Breast epithelium (tissue), 4 donors: ENCODE measurements around the gene HOATZ. TPM values are rescaled to one million over a fixed set of nuclear protein-coding genes. Genes with fewer than 3 reads are reported as not detected.
A peak's percentile ranks its signal among the peaks of the same experiment; 100 is the strongest.

ENCODE experiments used
- DNase-seq, 2 donors: peaks; one replicate each; pipeline ENCODE4 v3.0.0-alpha.2; 2019; ENCODE audit warnings: low spot score in 2 of 2
- H3K27ac ChIP-seq, 2 donors: fragments of 200-600 bp; sonication (generic) in 1 of 2; one replicate each; pipeline ENCODE4 v1.5.1; 2016 to 2019; ENCODE audit warnings: mild to moderate bottlenecking in 1 of 2
- H3K27me3 ChIP-seq, 2 donors: fragments of 200-600 bp; sonication (generic) in 1 of 2; one replicate each; pipeline versions ENCODE4 v1.5.1 to v1.6.0; 2017 to 2019; ENCODE audit warnings: control low read depth in 1 of 2, mild to moderate bottlenecking in 1 of 2
- H3K36me3 ChIP-seq: fragments of 200-600 bp; one replicate; pipeline ENCODE4 v1.5.1; 2019
- H3K4me1 ChIP-seq, 2 donors: fragments of 200-600 bp; sonication (generic); one replicate each; pipeline ENCODE4 v1.5.1; 2016 to 2019; ENCODE audit warnings: control low read depth in 1 of 2
- H3K4me3 ChIP-seq, 3 donors: fragments of 200-600 bp; sonication (generic); 1 replicate in 2 of 3; 2 replicates in 1 of 3; pipeline ENCODE4 v1.5.1; 2016 to 2019; ENCODE audit warnings: mild to moderate bottlenecking in 3 of 3, moderate library complexity in 2 of 3
- H3K9me3 ChIP-seq, 2 donors: fragments of 200-600 bp; sonication (generic) in 1 of 2; one replicate each; pipeline ENCODE4 v1.5.1; 2016 to 2019; ENCODE audit warnings: control low read depth in 1 of 2
- POLR2A ChIP-seq: fragments of 450-650 bp; IDR thresholded peaks from one replicate; pipeline ENCODE4 v1.6.1; 2016; ENCODE audit warnings: antibody characterized with exemption, mild to moderate bottlenecking, moderate library complexity
- POLR2AphosphoS5 ChIP-seq, 3 donors: sonication (generic); formaldehyde crosslinking; IDR thresholded peaks; one replicate each; pipeline ENCODE4 v1.6.1; 2017; ENCODE audit warnings: antibody characterized with exemption in 3 of 3
- intact Hi-C: fragments of 100-400 bp; cut with DNase I; formaldehyde crosslinking; loops from one replicate; pipeline ENCODE4 v1.15.1; 2023; ENCODE audit warnings: low total_unique reads
- total RNA-seq, 3 donors: library from RNA; depleted of rRNA; stranded (reverse); fragments of >200 nt; gene quantifications; one replicate each; pipeline ENCODE4 v1.1.0, GENCODE V29; 2016
- TF ChIP-seq, protein P1 (sequence below), 3 donors: fragments of 450-650 bp; IDR thresholded peaks; one replicate each; pipeline ENCODE4 v1.5.1; 2016 to 2017; ENCODE audit warnings: antibody characterized with exemption in 3 of 3, mild to moderate bottlenecking in 3 of 3, moderate library complexity in 3 of 3

Gene HOATZ
- total RNA-seq, 3 donors from 2014 or later, result not detected

DNA sequence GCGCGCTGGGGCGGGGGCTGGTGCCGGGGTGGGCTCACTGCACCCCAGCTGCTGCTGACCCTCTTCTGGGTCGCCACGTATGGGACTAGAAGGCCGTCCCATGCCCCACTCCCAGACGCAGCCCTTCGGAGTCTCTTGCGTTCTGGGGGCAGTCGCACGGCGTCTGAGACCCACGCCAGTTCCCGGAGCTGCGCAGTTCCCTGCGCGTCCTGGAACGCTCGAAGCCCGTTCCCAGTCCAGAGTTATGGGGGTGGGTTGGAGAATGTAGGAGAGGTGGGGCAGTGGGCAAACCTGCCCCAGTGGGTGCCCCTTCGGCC, 26.3 kb downstream of the HOATZ start:
- Histone ChIP-seq H3K27ac (peak overlapping the region; percentile 77 to 90), H3K27me3 (peaks cover 0 to 3% of the 10 kb centered on the region in 2 donors), H3K4me1 (no peaks in the 10 kb centered on the region), H3K9me3 (no peaks in the 10 kb centered on the region), H3K4me3 (peak overlapping the region; percentile 51 to 91 (median 67)), H3K36me3 (no peaks in the 10 kb centered on the region)
- TF ChIP-seq POLR2AphosphoS5 (IDR thresholded peaks at IDR 0.05) (no peak), POLR2A (no peak)
- TF ChIP-seq, protein P1, sequence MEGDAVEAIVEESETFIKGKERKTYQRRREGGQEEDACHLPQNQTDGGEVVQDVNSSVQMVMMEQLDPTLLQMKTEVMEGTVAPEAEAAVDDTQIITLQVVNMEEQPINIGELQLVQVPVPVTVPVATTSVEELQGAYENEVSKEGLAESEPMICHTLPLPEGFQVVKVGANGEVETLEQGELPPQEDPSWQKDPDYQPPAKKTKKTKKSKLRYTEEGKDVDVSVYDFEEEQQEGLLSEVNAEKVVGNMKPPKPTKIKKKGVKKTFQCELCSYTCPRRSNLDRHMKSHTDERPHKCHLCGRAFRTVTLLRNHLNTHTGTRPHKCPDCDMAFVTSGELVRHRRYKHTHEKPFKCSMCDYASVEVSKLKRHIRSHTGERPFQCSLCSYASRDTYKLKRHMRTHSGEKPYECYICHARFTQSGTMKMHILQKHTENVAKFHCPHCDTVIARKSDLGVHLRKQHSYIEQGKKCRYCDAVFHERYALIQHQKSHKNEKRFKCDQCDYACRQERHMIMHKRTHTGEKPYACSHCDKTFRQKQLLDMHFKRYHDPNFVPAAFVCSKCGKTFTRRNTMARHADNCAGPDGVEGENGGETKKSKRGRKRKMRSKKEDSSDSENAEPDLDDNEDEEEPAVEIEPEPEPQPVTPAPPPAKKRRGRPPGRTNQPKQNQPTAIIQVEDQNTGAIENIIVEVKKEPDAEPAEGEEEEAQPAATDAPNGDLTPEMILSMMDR (IDR thresholded peaks at IDR 0.05), result no peak
- no peak for DNase-seq
- intact Hi-C loops, result no loop called here

DNA sequence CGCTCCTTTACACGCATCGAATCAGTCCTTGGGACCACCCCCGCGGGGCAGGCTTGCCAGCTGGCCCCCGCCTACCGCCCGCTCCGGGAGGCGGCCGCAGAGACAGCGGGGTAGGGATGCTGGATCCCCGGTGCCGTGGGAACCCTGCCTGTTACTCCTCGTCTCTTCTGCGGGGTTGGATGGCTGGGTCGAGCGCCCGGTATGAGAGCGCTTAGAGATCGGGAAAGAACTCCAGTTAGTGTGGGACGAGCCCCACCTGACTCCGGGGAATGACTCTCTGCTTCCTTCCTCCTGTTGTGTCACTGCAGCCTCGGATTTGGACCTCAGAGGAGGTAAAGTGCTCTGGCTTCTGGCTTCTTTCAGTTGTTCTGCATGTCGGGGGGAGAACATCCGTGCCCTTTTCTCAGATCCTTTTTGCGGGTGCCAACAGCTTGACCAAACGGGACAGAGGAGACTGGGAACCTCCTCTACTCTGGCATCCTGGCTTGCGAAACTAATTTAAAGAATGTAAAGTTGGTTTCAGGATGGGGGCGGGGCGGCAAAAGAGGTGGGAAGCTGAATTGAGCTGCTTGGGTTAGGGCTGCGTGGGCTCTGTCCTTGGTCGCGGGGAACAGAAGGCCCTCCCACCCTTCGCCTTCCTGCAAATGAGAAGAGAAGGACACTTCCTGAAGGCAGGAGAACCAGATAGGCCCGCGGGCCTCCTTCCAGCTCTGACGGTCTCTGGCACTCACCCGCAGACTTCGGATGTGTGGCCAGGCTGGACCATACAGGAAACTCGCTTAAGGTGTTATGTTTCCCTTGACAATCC, 26.9 kb downstream of the HOATZ start:
- Histone ChIP-seq H3K4me1 (no peaks in the 10 kb centered on the region), H3K27ac (peak overlapping the region; percentile 77 to 90), H3K4me3 (peak overlapping the region; percentile 51 to 91 (median 67)), H3K27me3 (peaks cover 0 to 3% of the 10 kb centered on the region in 2 donors), H3K36me3 (no peaks in the 10 kb centered on the region), H3K9me3 (no peaks in the 10 kb centered on the region)
- intact Hi-C loops, result no loop called here
- DNase-seq, result peak; percentile 50 to 57
- TF ChIP-seq, protein P1 (IDR thresholded peaks at IDR 0.05), result no peak
- TF ChIP-seq POLR2AphosphoS5 (IDR thresholded peaks at IDR 0.05) (no peak), POLR2A (no peak)

DNA sequence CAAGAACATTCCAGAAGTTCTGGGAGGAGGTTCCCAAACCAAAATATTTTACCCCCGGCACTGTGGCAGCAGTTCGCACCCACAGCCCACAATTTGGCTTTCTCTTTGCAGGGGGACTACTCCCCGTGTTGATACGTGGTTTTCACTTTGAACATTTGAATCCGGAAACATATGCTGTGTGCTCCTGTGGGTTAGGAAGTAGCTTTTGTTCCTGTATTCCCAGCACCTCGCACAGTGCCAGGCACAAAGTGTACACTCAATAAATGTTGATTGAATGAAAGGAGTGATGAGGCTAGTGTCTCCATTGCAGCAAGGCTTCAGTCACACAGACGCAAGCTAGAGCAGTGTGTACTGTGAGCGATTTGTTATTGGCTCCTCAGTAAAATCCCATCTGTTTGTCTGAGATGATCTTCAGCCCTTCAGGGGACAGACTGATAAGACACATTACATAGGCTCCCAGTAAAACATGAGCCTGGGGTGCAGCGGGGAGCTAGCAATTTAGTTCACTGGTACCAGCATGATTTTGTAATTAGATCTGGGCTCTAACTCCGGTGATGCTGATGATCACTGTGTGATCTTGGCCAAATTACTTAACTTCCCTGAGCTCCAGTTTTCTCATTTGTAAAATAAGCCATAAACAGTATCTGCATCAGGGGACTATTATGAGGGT, 28.2 kb downstream of the HOATZ start:
- Histone ChIP-seq H3K27me3 (peaks cover 0 to 3% of the 10 kb centered on the region in 2 donors), H3K36me3 (no peaks in the 10 kb centered on the region), H3K9me3 (no peaks in the 10 kb centered on the region), H3K4me1 (no peaks in the 10 kb centered on the region), H3K27ac (peak overlapping the region in 1 of 2 donors; percentile 90), H3K4me3 (no peak overlapping the region)
- no peak for DNase-seq
- TF ChIP-seq POLR2AphosphoS5 (IDR thresholded peaks at IDR 0.05) (no peak), POLR2A (no peak)
- TF ChIP-seq, protein P1 (IDR thresholded peaks at IDR 0.05), result no peak
- intact Hi-C loops, result no loop called here

DNA sequence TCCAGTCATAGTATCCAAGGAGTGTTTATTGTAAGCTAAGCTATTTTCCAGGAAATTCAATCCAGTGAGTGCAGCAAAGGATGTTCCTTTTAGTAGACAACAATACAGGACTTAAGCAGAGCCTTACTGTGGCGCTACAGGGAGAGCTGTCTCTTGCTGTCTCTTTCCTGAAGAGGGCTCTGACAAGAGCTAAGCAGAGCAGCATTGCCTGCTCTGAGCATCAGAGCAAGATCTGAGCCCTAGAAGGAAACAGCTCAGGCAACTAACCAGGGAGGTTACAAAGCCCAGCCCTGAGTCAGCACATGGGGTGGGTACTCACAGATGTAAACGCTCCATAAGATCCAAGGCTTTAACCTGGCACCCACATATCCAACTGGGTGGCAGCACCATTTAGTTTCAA, 33.9 kb downstream of the HOATZ start:
- H3K9me3 ChIP-seq, result no peaks in the 10 kb centered on the region
- DNase-seq, result no peak
- intact Hi-C loops, result no loop called here
- no peaks in the 10 kb centered on the region for H3K4me1 ChIP-seq
- no peak overlapping the region for H3K27ac ChIP-seq
- no peaks in the 10 kb centered on the region for H3K27me3 ChIP-seq
- no peaks in the 10 kb centered on the region for H3K36me3 ChIP-seq
- TF ChIP-seq POLR2A (no peak), POLR2AphosphoS5 (IDR thresholded peaks at IDR 0.05) (no peak)
- TF ChIP-seq, protein P1 (IDR thresholded peaks at IDR 0.05), result no peak
- no peak overlapping the region for H3K4me3 ChIP-seq

DNA sequence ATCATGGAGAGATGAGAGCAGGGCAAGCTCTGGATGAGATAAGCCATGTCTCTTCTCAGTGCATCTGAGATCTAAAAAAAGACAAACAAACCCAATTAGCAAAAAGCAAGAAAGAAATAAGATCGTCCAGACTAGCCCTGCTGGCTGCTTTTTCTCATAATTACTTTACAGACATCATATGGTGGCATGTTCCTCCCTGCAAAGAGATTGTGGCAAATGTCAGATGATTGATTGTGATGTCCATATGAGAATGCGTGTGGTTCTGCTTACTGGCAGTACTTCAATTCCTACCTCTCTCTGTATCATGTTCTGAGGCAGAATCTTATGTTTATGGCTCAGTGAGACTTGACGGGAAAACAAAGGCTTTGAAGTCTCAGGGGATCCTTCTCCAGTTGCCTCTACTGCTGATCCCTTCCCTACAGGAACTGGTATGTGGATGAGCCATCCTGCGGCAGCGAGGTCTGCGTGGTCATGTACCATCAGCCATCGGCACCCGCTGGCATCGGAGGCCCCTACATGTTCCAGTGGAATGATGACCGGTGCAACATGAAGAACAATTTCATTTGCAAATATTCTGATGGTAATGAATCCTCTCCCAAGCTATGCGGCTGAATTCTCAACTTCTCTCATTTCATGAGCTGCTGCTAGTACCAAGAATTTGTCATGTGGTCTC, 34.8 kb downstream of the HOATZ start:
- intact Hi-C loops, result no loop called here
- no peak for DNase-seq
- Histone ChIP-seq H3K27me3 (no peaks in the 10 kb centered on the region), H3K27ac (no peak overlapping the region), H3K36me3 (no peaks in the 10 kb centered on the region), H3K4me1 (no peaks in the 10 kb centered on the region), H3K9me3 (no peaks in the 10 kb centered on the region), H3K4me3 (no peak overlapping the region)
- no peak for TF ChIP-seq POLR2A
- TF ChIP-seq, protein P1 (IDR thresholded peaks at IDR 0.05), result no peak
- no peak for TF ChIP-seq POLR2AphosphoS5 (IDR thresholded peaks at IDR 0.05)
